Measurements from ENCODE around the gene SLC8B1. TPM values are rescaled to one million over a fixed set of nuclear protein-coding genes. Genes with fewer than 3 reads are reported as not detected.

SLC8B1 gene
- total RNA-seq, 1 donor from 2014 or later, result 42.2 TPM

DNA sequence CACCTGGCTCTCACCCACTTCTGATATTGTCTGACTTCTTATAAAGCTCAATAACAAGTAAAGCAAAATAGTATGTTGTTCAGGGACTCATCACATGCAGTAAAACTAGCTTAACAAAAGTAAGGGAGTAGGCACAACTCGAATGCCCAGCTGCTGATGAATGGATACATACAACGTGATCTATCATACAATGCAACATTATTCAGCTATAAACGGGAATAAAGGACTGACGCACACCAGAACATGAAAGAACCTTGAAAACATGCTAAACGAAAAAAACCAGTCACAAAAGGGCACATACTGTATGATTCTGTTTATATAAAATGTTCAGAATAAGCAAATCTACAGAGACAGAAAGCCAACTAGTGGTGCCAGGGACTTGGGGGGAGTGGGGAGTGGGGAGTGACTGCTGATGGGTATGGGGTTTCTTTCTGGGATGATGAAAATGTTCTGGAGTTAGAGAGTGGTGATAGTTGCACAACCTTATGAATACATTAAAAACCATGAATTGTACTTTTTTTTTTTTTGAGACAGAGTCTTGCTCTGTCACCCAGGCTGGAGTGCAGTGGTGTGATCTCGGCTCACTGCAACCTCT lies 34.6 kb upstream of the SLC8B1 start:
- H3K4me3 ChIP-seq, result no peak overlapping the region
- no peaks in the 10 kb centered on the region for H3K4me1 ChIP-seq
- H3K27me3 ChIP-seq, result no peaks in the 10 kb centered on the region
- H3K27ac ChIP-seq, result no peak overlapping the region
- intact Hi-C loops (cut with DNase I), result no loop called here
- DNase-seq (ENCODE audit: extremely low spot score in 2 of 2), result no peak
- no peaks in the 10 kb centered on the region for H3K9me3 ChIP-seq
- TF ChIP-seq POLR2A (IDR thresholded peaks at IDR 0.05), result no peak
- no peak for TF ChIP-seq POLR2AphosphoS5 (IDR thresholded peaks at IDR 0.05; ENCODE audit: insufficient read depth in 1 of 2, low read depth in 1 of 2)
- no peak for TF ChIP-seq CTCF (IDR thresholded peaks at IDR 0.05)
- peaks cover 0 to 15% of the 10 kb centered on the region in 2 donors for H3K36me3 ChIP-seq

DNA sequence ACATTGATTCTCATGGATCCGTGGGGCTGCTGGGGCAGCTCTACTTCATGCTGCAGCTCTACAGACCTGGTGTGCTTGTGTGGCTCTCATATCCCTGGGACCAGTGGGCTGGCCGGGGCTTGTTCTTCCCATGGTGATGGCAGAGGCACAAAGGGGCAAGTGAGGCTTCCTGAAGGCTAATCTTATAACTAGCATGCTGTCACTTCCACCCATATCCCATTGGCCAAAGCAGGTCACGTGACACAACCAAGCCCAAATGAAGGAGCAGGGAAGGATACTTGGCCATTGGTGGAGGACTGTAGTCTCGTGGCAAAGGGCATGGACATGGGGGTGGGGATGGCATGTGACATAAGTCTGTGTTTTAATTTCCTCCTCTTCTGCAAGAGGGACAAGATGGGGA lies 33.4 kb upstream of the SLC8B1 start:
- no peak for DNase-seq (ENCODE audit: extremely low spot score in 2 of 2)
- TF ChIP-seq CTCF (IDR thresholded peaks at IDR 0.05), result no peak
- no peak for TF ChIP-seq POLR2A (IDR thresholded peaks at IDR 0.05)
- no peak for TF ChIP-seq POLR2AphosphoS5 (IDR thresholded peaks at IDR 0.05; ENCODE audit: insufficient read depth in 1 of 2, low read depth in 1 of 2)
- intact Hi-C loops (cut with DNase I), result no loop called here
- Histone ChIP-seq H3K36me3 (peaks cover 0 to 10% of the 10 kb centered on the region in 2 donors), H3K9me3 (no peaks in the 10 kb centered on the region), H3K4me3 (no peak overlapping the region), H3K27ac (no peak overlapping the region), H3K4me1 (no peaks in the 10 kb centered on the region), H3K27me3 (no peaks in the 10 kb centered on the region)

- no peaks in the 10 kb centered on the region for H3K36me3 ChIP-seq
Measured at GRCh38 chr12:113366827-113367226, 31.9 kb upstream of the SLC8B1 start.

DNA sequence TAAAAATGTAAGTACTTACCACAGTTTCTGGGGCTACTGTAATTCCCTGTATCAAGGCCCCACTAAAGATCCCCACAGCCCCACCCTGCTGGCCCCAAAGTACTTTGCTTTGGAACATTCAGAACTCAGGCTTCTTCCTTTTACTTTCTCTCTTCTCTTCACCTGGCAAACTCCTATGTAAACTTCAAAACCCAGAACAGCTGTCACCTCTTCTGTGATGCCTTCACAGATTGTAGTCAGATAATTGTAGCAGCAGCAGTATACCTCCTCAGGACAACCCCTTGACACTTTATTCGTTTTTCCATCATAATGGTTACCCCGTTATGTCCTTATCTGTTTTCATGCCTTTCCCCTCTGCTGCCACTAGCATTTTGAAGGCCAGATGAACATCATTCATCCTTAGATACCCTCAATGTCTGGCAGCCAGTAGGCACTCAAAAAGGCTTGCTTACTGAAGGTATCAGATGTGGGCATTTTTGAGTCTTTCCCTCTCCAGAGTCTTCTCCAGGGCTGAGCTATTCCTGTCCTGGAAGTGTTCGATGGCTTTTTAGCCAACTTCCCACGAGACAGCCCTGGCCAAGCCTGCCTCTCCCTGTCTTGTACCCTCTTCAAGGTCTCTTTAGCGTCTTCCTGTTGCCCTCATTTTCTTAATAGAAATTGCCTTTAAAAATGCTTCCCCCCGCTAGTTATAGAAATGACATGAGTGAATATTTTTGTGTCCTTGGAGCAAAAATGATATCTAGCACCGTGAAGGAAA lies 30.9 kb upstream of the SLC8B1 start:
- no peaks in the 10 kb centered on the region for H3K27me3 ChIP-seq
- no peak for TF ChIP-seq POLR2AphosphoS5 (IDR thresholded peaks at IDR 0.05; ENCODE audit: insufficient read depth in 1 of 2, low read depth in 1 of 2)
- TF ChIP-seq CTCF (IDR thresholded peaks at IDR 0.05), result no peak
- no peak for TF ChIP-seq POLR2A (IDR thresholded peaks at IDR 0.05)
- H3K4me3 ChIP-seq, result no peak overlapping the region
- intact Hi-C loops (cut with DNase I), result no loop called here
- peaks cover 7% of the 10 kb centered on the region for H3K4me1 ChIP-seq
- no peaks in the 10 kb centered on the region for H3K9me3 ChIP-seq
- DNase-seq (ENCODE audit: extremely low spot score in 2 of 2), result no peak
- no peak overlapping the region for H3K27ac ChIP-seq
- H3K36me3 ChIP-seq, result no peaks in the 10 kb centered on the region

More at GRCh38 chr12:113366827-113367226, 31.9 kb upstream of the SLC8B1 start:
- no peak for DNase-seq (ENCODE audit: extremely low spot score in 2 of 2)
- Histone ChIP-seq H3K4me3 (no peak overlapping the region), H3K9me3 (no peaks in the 10 kb centered on the region), H3K27ac (no peak overlapping the region), H3K27me3 (no peaks in the 10 kb centered on the region), H3K4me1 (peaks cover 6% of the 10 kb centered on the region)
- TF ChIP-seq POLR2AphosphoS5 (IDR thresholded peaks at IDR 0.05; ENCODE audit: insufficient read depth in 1 of 2, low read depth in 1 of 2), result no peak
- TF ChIP-seq CTCF (IDR thresholded peaks at IDR 0.05), result no peak
- TF ChIP-seq POLR2A (IDR thresholded peaks at IDR 0.05), result no peak
- intact Hi-C loops (cut with DNase I), result no loop called here

- Histone ChIP-seq H3K27me3 (no peaks in the 10 kb centered on the region), H3K4me3 (no peak overlapping the region), H3K27ac (no peak overlapping the region), H3K36me3 (no peaks in the 10 kb centered on the region), H3K9me3 (no peaks in the 10 kb centered on the region), H3K4me1 (peaks cover 18% of the 10 kb centered on the region)
- no peak for DNase-seq (ENCODE audit: extremely low spot score in 2 of 2)
- TF ChIP-seq POLR2AphosphoS5 (IDR thresholded peaks at IDR 0.05; ENCODE audit: insufficient read depth in 1 of 2, low read depth in 1 of 2), result no peak
- intact Hi-C loops (cut with DNase I), result no loop called here
Measured at GRCh38 chr12:113364698-113365097, 29.8 kb upstream of the SLC8B1 start.

All from vagina (tissue), 2 donors.